ENCODE data around the gene RAD54L2.
"Not testable (repeated sequence)": the region's sequence is repeated elsewhere in the genome, so short reads cannot be mapped to it uniquely, and the experiment has no call there.

The RAD54L2 gene

DNA sequence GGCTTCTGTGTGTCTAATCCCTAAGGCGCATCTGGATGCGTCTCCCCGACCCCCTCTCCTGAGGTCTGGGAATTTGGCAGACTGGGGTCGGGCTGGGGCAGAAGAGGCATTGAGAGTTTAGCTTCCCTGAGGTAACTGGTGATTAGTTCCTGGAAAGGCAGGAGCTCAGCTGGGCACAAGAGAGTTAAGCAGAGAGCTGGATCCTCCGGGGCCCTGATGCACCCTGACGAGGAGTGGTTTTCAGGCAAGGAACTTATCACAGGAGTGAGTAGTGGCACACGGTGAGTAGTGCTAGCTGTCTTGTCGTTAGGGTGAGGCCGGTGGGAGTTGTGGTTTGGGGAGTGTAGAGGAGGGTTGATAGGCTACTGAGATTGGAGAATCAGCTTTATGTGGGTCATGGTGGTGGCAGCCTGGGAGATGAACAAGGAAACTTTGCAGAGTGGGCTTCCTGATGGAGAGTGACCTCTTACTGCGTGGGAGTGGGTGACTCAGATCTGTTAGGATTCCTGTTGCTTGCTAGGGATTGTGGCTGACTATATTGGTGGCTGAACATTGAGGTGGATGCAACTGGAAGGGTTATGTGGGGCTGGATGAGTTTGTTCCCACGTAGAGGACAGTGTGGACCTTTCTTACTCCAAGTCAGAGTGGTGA lies 897 bp downstream of the RAD54L2 start:
- DNase-seq: peak; percentile 25

GRCh38 chr3:51542596-51542995 lies 4.1 kb downstream of the RAD54L2 start:
- not testable (repeated sequence) for DNase-seq

DNA sequence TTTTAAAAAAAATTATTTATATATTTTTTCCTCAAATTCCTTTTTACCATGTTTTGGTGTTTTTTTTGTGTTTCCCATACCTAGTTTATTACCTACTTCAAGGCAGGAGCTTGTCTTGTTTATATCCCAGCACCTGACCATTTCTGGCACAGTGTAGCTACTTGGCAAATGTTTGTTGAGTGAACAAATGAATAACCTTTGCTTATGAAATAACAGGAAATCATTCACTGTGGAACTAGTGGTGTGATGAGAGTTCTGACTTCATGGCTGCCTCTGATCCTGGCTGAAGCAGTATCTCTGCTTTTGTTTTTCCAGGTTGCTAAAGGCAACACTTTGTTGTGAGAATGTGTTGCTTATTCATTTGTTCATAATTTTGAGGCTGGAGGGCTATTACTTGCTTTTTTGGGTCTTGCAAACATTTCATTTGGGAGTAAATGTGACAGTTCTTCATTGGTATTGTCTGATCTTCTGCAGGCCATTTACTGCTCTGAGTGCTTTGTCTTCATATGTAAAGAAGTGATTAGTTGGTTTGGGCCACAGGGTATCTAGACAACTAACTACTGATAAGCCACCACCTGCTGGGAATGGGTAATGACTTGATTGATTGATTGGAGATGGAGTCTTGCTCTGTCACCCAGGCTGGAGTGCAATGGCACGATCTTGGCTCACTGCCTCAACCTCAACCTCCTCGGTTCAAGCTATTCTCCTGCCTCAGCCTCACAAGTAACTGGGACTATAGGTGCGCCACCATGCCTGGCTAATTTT lies 5.7 kb downstream of the RAD54L2 start:
- no peak for DNase-seq

- DNase-seq: no peak
Measured at GRCh38 chr3:51547274-51547673, 8.8 kb downstream of the RAD54L2 start.

DNA sequence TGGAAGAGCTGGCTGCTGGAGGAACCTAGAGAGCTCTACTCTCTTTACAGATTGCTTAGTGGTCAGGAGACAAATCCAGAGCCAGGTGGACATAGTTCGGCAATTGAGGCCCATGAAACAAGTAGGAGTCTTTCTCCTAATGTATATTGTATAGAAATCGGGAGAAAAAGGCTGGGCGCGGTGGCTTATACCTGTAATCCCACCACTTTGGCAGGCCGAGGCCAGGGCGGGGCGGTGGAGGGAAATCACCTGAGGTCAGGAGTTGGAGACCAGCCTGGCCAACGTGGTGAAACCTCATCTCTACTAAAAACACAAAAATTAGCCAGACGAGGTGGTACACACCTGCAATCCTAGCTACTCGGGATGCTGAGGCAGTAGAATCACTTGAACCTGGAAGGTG lies 10.8 kb downstream of the RAD54L2 start:
- no peak for DNase-seq

GRCh38 chr3:51550080-51550819 lies 11.7 kb downstream of the RAD54L2 start:
- DNase-seq: no peak

- no peak for DNase-seq
Measured at GRCh38 chr3:51557993-51558392, 19.5 kb downstream of the RAD54L2 start.

- DNase-seq: peak; percentile 75
Measured at GRCh38 chr3:51559411-51559888, 20.9 kb downstream of the RAD54L2 start.

- no peak for DNase-seq
Measured at GRCh38 chr3:51559961-51560360, 21.4 kb downstream of the RAD54L2 start.

- DNase-seq: not testable (repeated sequence)
Measured at GRCh38 chr3:51562403-51562802, 23.9 kb downstream of the RAD54L2 start.

DNA sequence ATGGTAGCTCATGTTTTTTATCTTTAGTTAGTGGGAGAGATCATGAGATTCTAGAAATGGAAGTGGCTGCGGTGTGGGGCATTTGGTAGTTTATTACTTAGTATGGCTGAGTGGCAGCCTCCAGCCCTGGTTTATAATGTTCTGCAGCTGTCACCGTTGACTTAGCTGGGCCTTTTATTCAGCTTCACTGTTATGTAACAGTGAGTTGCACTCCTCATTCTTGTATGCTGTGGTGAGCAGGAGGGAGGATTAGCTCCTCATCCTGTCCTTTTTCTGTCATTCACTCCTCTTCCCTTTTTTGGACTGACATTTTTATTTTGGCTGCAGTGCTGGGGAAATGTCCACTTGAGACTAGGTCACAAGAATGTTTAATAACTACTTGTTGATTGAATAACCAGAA lies 29.5 kb downstream of the RAD54L2 start:
- DNase-seq: no peak

- no peak for DNase-seq
Measured at GRCh38 chr3:51568996-51569395, 30.5 kb downstream of the RAD54L2 start.

GRCh38 chr3:51578238-51578637 lies 39.7 kb downstream of the RAD54L2 start:
- DNase-seq: no peak

- DNase-seq: no peak
Measured at GRCh38 chr3:51580418-51580817, 41.9 kb downstream of the RAD54L2 start.

DNA sequence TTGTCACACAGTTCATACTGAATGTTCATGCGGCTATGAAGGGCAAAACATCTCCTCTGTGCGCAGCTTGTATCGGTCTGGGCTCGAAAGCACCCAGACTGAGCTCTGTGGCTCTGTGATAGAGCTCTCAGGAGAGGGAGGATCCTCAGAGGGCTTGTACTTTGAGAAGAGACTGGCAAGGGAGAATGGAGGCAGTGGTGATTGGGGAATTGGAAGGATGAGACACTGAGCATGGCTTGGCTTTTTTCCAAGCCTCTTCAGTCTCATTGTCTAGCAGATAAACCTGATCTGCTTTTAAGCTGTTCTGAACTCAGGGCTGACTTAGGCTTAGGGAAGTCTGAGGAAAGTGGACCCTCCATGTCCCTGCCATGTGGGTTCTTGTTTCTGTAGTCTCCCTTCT lies 43.0 kb downstream of the RAD54L2 start:
- peak; percentile 32 for DNase-seq

DNA sequence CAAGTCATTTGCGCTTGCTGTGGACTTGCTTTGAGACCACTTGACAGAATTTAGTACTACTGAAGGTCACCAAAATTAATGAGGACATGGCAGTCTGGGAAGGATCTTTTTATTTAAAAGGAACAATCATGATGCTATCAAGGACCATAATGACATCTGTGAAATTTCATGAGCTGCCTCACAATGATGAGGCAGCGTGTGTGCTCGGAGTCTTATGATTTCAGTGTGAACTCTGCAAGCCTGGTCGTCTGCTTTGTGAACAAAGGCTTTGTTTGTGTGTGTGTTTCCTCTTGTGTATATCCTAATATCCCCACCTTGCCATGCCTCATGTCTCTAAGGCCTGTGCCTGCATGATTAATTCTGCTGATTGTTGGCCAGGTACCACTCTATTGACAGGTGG lies 46.7 kb downstream of the RAD54L2 start:
- no peak for DNase-seq

- no peak for DNase-seq
Measured at GRCh38 chr3:51585871-51586270, 47.4 kb downstream of the RAD54L2 start.
